GM19463 (cell line): ENCODE measurements around the gene CDH2.

Experiments
- ATAC-seq: cut with Tn5 transposase; IDR thresholded peaks from one replicate; pipeline ENCODE4 v1.9.1; 2021; ENCODE audit warnings: mild to moderate bottlenecking, moderate library complexity; ENCODE audit not compliant: unreplicated experiment

The CDH2 gene

DNA sequence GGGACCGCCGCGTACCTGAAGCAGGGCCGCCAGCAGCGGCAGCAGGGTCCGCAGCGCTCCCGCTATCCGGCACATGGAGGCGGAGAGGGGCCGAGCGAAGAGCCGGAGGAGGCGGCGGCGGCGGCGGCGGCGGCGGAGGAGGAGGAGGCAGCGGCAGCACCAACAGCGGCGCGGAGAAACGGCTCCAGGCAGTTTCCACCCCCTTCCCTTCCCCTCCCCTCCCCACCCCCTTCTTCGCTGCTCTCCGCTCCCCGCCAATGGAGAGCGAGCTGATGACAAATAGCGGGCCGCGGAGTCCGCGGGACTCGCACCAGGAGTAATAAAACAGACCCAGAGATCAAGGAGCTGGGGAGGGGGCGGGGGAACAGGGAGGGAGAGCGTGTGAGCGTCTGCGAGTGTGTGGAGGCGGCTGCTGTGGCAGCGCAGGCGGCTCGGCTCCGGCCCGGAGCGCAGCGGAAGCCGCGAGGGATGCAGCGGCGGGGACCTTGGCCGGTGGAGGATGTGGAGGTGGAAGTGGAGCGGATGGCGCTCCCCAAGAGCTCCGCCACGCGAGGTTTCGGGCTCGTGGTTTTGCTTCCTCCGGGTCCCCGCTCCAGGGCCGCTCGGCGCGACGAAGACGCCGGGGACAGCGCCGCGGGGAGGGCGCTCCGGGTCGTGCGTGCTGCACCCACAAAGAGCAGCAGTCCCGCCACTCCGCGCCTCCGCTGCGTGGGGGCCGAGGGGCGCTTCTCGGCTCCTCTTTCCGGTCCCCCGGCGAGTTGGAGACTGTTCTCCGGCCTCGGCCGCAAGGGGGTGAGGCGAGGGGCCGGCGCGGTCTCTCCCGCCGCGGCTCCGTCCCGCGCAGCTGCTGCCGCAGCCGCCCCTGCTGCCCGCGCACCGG, at the start of gene CDH2:
Gene CDH2 (minus strand): TSS at position 183 of the 880 bp plus-strand sequence. CDS start 108 bp downstream, at position 75.
- peak; percentile 46 for ATAC-seq

DNA sequence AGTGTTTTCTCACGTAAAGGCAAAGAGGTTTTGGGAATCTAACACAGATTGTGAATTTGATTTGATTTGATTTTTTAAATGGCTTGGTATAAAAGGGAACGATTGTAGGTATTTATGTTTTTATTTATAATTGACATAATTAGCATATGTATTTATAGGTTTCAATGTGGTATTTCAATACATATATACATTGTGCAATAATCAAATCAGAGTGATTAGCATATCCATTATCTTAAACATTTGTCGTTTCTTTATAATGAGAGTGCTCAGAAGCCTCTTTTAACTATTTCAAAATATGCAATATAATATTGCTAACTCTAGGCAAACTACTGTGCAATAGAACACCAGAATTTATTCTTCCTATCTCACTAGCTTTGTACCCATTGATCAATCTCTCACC, 35.1 kb upstream of the CDH2 start:
- no peak for ATAC-seq

DNA sequence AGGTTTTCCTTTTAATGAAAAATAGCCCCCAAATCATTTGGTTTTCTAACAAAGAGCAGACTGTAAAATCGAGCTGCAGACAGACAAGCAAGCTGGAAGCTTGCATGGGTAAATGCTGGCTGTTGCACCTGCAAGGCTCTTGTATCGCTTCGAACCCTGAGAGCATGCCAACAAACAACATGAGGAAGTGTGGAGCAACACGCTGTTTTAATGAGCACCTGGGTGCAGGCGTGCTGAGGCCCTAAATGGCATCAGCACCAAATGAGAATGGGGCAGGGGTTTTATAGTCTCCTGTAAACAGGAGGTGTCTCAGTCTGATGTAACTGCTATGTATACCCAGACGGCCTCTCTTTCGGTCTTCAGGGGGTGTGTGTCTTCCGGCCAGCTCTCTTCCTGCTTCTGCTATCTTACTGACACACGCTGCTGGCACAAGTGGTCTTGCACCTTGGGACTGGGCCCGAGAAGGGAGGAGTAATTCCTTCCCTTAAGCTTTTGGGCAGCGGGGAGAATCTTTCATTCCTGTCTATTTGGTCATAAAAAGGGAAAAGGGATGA, 31.9 kb upstream of the CDH2 start:
- ATAC-seq, result no peak

GRCh38 chr18:28208268-28208667, 31.3 kb upstream of the CDH2 start:
- no peak for ATAC-seq

GRCh38 chr18:28204154-28204553, 27.2 kb upstream of the CDH2 start:
- ATAC-seq, result no peak

DNA sequence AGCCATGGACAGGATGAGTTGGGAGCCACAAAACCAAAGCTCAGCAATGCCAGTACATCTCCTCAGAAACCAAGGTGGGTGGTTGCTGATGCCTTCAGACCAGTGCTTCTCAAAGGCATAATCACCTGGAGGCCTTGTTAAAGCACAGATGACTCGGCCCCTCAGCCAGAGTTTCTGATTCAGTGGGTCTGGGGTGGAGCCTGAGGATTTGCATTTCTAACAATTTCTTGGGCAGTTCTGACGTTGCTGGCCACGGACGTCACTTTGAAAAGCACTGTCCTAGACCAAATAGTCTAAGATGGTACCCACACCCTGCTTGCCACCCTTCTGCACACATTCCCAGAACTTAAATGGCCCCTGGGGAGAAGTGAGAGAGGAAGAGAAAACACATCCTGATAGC, 24.1 kb upstream of the CDH2 start:
- no peak for ATAC-seq

GRCh38 chr18:28198620-28199019, 21.7 kb upstream of the CDH2 start:
- no peak for ATAC-seq

DNA sequence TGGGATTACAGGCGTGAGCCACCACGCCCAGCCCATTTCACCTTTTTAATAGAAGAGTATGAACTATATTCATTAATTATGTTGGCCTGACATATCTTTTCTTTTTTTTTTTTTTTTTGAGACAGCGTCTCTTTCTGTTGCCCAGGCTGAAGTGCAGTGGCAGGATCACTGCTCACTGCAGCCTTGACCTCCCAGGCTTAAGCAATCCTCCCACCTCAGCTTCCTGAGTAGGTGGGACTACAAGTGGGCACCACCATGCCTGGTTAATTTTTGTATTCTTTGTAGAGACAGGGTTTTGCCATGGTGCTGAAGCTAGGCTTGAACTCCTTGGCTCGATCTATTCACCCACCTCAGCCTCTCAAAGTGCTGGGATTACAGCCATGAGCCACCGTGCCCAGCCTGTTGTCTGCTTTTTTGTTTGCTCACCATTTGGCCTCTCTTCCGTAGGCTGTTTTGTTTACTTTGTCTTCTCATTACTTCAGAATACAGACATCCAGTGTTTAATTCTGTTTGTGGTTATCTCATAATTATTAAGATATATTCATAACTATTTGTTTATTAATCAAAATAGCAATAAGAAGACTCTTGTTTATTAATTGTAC, 16.3 kb upstream of the CDH2 start:
- ATAC-seq, result no peak

GRCh38 chr18:28189400-28190239, 12.7 kb upstream of the CDH2 start:
- ATAC-seq, result peak; percentile 74

DNA sequence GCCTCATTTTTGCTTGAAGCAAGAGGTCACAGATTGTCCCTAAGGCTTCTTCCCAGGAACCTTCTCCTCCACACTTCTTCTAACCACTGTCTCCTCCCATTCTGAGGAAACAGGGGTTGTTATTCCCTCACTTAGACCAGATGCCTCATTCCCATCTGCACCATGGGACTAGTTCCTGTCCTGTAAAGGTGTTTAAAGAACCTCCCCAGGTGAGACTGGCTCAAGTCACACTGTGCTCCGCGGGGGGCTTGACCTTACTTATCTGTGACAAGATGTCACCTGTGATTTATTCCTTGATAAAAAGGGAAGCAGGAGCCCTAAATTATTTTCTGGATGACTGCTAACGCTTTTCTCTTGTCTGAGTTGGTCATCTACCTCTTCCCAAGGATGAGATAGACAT, 8.2 kb upstream of the CDH2 start:
- no peak for ATAC-seq

- no peak for ATAC-seq
These were observed 6.6 kb upstream of the CDH2 start for GRCh38 chr18:28183418-28184078.

GRCh38 chr18:28181616-28182015, 4.7 kb upstream of the CDH2 start:
- no peak for ATAC-seq

DNA sequence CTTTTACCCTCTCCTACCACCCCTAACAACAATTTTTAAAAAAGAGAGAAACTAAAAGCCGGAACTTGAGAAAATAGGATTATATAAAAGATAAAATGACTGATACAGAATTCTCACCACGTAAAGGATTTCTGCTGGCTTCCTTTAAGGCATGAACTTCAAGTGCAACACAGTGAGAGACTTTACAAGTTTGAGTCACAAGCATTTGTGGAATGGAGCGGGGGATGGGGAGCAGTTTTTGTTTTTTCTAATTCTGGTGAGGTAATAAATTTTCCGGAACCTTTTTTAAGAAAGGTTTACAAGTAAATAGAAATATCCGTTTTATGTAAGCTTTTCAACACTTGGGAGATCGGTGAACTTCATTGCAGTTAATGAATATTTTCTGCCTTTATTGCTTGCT, 1.8 kb upstream of the CDH2 start:
- no peak for ATAC-seq

DNA sequence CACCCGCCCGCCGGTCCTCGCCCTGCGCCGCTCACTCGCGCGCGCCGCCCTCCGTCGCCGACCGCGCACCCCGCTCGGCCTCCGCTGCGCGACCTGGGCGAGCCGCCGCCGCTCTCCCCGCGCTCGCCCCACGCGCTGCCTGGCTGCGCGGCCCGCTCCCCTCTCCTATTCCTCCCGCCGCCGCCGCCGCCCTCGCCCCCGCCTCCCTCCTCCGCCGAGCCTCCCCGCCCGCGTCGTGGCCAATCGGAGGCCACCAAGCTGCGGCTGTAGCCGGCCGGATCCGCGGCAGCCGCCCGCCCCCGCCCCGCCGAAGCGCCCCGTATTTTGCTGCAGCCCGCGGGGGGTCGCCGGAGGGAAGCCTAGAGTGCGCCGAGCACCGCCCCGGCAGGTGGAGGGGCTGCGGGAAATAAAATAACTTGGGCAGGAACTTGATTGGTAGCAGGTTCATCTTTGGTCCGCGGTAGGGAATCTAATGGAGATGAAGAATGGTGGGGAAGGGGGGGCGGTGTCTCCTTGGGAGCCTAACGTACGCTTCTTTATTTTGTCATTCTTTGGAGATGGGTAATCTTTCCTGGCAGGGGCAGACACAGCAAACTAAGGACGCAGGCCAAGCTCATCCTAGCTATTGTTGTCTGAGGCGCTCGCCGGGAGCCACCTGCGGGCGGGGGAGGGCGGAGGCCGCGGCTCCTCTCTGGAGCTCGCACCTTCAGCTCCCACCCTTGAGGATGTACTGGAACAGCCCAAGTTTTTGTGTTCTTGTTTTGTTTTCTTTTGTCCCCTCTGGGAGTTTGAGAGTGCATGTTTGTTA, 1.1 kb upstream of the CDH2 start:
- peak; percentile 20 for ATAC-seq

DNA sequence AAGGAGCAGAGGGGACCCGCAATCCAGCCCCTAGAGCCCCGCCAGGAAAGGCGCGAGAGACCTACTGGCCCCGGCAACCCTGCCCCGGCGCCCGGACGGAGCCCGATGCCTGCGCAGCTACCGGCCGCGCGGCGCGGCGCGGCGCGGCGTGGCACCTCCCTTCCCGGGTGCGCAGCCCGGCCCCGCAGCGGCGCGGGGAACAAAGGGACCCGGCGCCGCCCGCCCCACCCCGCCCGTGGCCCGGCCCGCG, 307 bp downstream of the CDH2 start:
- ATAC-seq, result no peak

DNA sequence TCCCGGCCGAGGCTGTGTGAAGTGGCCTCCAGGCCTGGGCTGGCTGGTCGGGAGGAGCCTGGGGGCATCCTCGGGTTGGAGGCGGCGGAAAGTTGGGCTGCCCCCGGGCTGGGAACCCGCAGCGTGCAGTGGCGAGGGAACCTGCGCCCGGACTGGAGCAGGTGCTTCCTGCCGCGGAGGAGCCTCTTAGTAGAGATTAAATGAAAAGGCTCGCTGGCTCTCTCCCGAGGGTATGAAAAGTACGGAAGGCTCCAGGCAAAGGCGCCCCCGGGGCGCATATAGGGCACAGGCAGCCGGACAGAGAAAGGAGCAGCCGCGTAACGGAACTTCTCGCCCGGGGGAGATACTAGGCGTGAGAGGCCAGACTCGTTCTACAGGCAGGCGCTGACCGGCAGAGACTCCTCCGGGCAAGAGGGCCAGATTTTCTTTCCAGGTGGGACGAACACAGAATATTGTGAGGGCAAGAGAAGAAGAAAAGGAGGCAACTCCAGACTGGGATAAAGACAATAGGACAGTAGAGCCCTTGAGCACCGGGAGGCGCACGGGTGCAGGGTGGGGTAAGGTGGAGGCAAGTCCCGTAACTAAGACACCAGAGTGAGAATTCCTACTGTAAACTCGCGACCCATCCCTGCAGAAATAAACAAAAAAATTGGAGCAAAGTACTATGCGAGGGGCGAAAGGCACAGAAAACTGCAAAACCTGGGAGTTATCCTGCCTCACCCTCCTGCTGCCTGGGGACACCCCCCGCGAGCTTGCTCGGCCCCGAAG, 816 bp downstream of the CDH2 start:
- ATAC-seq, result no peak

- no peak for ATAC-seq
These were observed 1.6 kb downstream of the CDH2 start for GRCh38 chr18:28175150-28175929.

GRCh38 chr18:28174181-28174905, 2.6 kb downstream of the CDH2 start:
- no peak for ATAC-seq
